CD14-positive monocyte (primary cell): ENCODE data around the gene LAMA4. TPM values are rescaled to one million over a fixed set of nuclear protein-coding genes. Genes with fewer than 3 reads are reported as not detected.
A peak's percentile ranks its signal among the peaks of the same experiment; 100 is the strongest.

Source experiments
- DNase-seq, 3 donors: peaks; one replicate each; pipeline ENCODE4 v3.0.0-alpha.2; 2011 to 2022
- H2AFZ ChIP-seq: 2 replicates; pipeline ENCODE4 v1.6.0; 2012; ENCODE audit warnings: mild to moderate bottlenecking, low read depth, low read length, inconsistent platforms; ENCODE audit not compliant: insufficient read depth, poor library complexity, severe bottlenecking
- H3K27ac ChIP-seq, 2 donors: 1 replicate in 1 of 2; 2 replicates in 1 of 2; pipeline ENCODE4 v1.5.1; 2012 to 2013; ENCODE audit warnings: low read length in 2 of 2, control low read depth in 1 of 2, inconsistent platforms in 1 of 2, low read depth in 1 of 2, mild to moderate bottlenecking in 1 of 2
- H3K27me3 ChIP-seq, 2 donors: one replicate each; pipeline versions ENCODE4 v1.6.0 to v1.6.1; 2011 to 2013; ENCODE audit warnings: low read length in 2 of 2; ENCODE audit not compliant: control insufficient read depth in 2 of 2, insufficient read depth in 2 of 2
- H3K36me3 ChIP-seq, 2 donors: replicated peaks in 1 of 2; 1 replicate in 1 of 2; 2 replicates in 1 of 2; pipeline versions ENCODE4 v1.5.1 to v1.6.1; 2012 to 2013; ENCODE audit warnings: low read length in 2 of 2, control low read depth in 1 of 2, inconsistent platforms in 1 of 2, mild to moderate bottlenecking in 1 of 2; ENCODE audit not compliant: insufficient read depth in 2 of 2, control insufficient read depth in 1 of 2
- H3K4me1 ChIP-seq, 2 donors: 1 replicate in 1 of 2; 2 replicates in 1 of 2; pipeline versions ENCODE4 v1.5.1 to v1.6.1; 2012 to 2013; ENCODE audit warnings: low read length in 2 of 2, control low read depth in 1 of 2, inconsistent platforms in 1 of 2, mild to moderate bottlenecking in 1 of 2, moderate library complexity in 1 of 2; ENCODE audit not compliant: insufficient read depth in 2 of 2, control insufficient read depth in 1 of 2
- H3K4me2 ChIP-seq: replicated peaks from 2 replicates; pipeline ENCODE3; 2012; ENCODE audit warnings: low read length, moderate library complexity, mild to moderate bottlenecking; ENCODE audit not compliant: poor library complexity, severe bottlenecking; ENCODE audit errors: extremely low read depth
- H3K4me3 ChIP-seq, 3 experiments: fragments of 200-600 bp in 1 of 3; sonication (generic) in 1 of 3; replicated peaks in 1 of 3; 1 replicate in 2 of 3; 2 replicates in 1 of 3; pipeline ENCODE4 v1.5.1; 2011 to 2013; ENCODE audit warnings: low read length in 3 of 3, mild to moderate bottlenecking in 3 of 3, control low read depth in 2 of 3, low read depth in 2 of 3, inconsistent platforms in 1 of 3, moderate library complexity in 1 of 3
- H3K79me2 ChIP-seq: 2 replicates; pipeline ENCODE4 v1.6.0; 2012; ENCODE audit warnings: mild to moderate bottlenecking, control low read depth, inconsistent platforms, low read length, moderate library complexity; ENCODE audit not compliant: insufficient read depth
- H3K9ac ChIP-seq: 2 replicates; pipeline ENCODE4 v1.6.0; 2017; ENCODE audit warnings: low read length, mild to moderate bottlenecking; ENCODE audit not compliant: insufficient read depth, poor library complexity, severe bottlenecking
- H3K9me3 ChIP-seq, 2 donors: replicated peaks in 1 of 2; 1 replicate in 1 of 2; 2 replicates in 1 of 2; pipeline versions ENCODE4 v1.5.1 to v1.6.1; 2012 to 2013; ENCODE audit warnings: low read length in 2 of 2, control low read depth in 1 of 2; ENCODE audit not compliant: control insufficient read depth in 1 of 2, insufficient read depth in 1 of 2
- H4K20me1 ChIP-seq: 2 replicates; pipeline ENCODE4 v1.6.0; 2012; ENCODE audit warnings: mild to moderate bottlenecking, low read length, control low read depth, moderate library complexity; ENCODE audit not compliant: insufficient read depth
- H3K27ac Mint-ChIP-seq, 7 donors: one replicate each; pipeline ENCODE4 v1.8.0; 2020; ENCODE audit warnings: mild to moderate bottlenecking in 7 of 7, mixed read lengths in 7 of 7, moderate library complexity in 6 of 7, inconsistent platforms in 2 of 7
- H3K27me3 Mint-ChIP-seq, 3 donors: one replicate each; pipeline ENCODE4 v1.8.0; 2021 to 2022; ENCODE audit warnings: low read depth in 3 of 3, mild to moderate bottlenecking in 3 of 3, mixed read lengths in 3 of 3, moderate library complexity in 3 of 3, inconsistent platforms in 1 of 3
- H3K36me3 Mint-ChIP-seq, 2 donors: one replicate each; pipeline ENCODE4 v1.8.0; 2020; ENCODE audit warnings: mixed read lengths in 2 of 2, inconsistent platforms in 1 of 2, mild to moderate bottlenecking in 1 of 2
- H3K4me1 Mint-ChIP-seq: one replicate; pipeline ENCODE4 v1.8.0; 2020; ENCODE audit warnings: mild to moderate bottlenecking, mixed read lengths
- H3K4me3 Mint-ChIP-seq, 2 donors: one replicate each; pipeline ENCODE4 v1.8.0; 2020; ENCODE audit warnings: mild to moderate bottlenecking in 2 of 2, mixed read lengths in 2 of 2, moderate library complexity in 1 of 2
- H3K9me3 Mint-ChIP-seq, 7 donors: one replicate each; pipeline ENCODE4 v1.8.0; 2020 to 2022; ENCODE audit warnings: mixed read lengths in 7 of 7, mild to moderate bottlenecking in 6 of 7, moderate library complexity in 6 of 7, inconsistent platforms in 2 of 7
- WGBS: methylation state at CpG from one replicate; pipeline ENCODE4 v1.1.5; 2013; ENCODE audit warnings: missing lambda C conversion rate; ENCODE audit not compliant: insufficient coverage; 5-methylcytosine and 5-hydroxymethylcytosine counted together
- intact Hi-C, 2 donors: fragments of 100-400 bp; cut with micrococcal nuclease; formaldehyde crosslinking; loops; one replicate each; pipeline versions ENCODE4 v1.15.0 to v1.15.1; 2023
- polyA plus RNA-seq, 3 donors: library from polyadenylated mRNA; depleted of rRNA in 1 of 3; unstranded in 2 of 3; stranded (reverse) in 1 of 3; fragments of 300-500 nt in 2 of 3; fragments of >200 nt in 1 of 3; fragmentation: Illumina TruSeq in 2 of 3; gene quantifications; 1 replicate in 2 of 3; 2 replicates in 1 of 3; pipeline ENCODE4 v1.2.3, GENCODE V29; 2012 to 2021
- TF ChIP-seq, protein P1 (sequence below): fragments of 200-600 bp; IDR thresholded peaks from one replicate; pipeline ENCODE4 v1.8.0; 2022; ENCODE audit warnings: antibody characterized with exemption, mild to moderate bottlenecking

LAMA4 gene
- polyA plus RNA-seq, 3 donors, result not detected

DNA sequence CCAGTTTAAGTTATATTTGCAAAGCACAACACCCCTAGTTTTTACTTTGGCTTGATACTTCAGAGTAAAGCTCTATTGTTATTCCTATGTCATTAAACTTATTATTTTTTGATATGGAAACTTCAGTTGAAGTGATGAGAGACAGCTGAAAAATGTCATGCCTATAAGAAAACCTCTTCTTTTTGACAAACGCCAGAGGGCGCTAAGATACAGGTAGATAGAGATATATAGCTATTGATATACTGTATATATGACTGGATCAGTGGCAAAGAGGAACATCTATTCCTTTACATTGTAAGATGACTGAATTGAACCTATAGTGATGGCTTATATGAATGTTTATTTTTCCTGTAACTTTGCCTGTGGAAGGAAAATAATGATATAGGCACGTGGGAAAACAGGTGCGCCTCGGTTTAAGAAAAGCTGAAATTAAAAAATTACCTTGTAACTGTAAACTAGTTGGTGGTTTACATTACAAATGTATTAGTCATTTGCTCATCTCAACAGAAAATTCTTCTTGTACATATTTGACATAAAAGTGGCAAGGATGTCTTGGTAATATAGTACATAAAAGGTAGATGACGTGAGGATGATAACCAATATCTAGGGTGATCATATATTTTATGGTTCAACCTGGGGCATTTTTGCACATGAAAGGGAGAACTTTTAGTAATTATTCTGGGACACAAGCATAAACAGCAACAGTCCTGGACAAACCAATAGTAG, 74.1 kb downstream of the LAMA4 start:
- H3K4me3 Mint-ChIP-seq, result no peak overlapping the region
- Histone ChIP-seq H3K9ac (no peak overlapping the region), H3K27ac (no peak overlapping the region), H3K4me2 (no peak overlapping the region), H4K20me1 (no peaks in the 10 kb centered on the region), H3K9me3 (no peaks in the 10 kb centered on the region), H3K36me3 (no peaks in the 10 kb centered on the region), H3K4me3 (no peak overlapping the region), H2AFZ (no peak overlapping the region), H3K79me2 (no peaks in the 10 kb centered on the region), H3K4me1 (no peaks in the 10 kb centered on the region), H3K27me3 (peaks cover 2% of the 10 kb centered on the region in 2 donors)
- peak; percentile 40 to 65 (median 64) for DNase-seq
- no CpG with 5 or more reads among the region's 6 CpGs for WGBS
- no peaks in the 10 kb centered on the region for H3K4me1 Mint-ChIP-seq
- TF ChIP-seq, protein P1, sequence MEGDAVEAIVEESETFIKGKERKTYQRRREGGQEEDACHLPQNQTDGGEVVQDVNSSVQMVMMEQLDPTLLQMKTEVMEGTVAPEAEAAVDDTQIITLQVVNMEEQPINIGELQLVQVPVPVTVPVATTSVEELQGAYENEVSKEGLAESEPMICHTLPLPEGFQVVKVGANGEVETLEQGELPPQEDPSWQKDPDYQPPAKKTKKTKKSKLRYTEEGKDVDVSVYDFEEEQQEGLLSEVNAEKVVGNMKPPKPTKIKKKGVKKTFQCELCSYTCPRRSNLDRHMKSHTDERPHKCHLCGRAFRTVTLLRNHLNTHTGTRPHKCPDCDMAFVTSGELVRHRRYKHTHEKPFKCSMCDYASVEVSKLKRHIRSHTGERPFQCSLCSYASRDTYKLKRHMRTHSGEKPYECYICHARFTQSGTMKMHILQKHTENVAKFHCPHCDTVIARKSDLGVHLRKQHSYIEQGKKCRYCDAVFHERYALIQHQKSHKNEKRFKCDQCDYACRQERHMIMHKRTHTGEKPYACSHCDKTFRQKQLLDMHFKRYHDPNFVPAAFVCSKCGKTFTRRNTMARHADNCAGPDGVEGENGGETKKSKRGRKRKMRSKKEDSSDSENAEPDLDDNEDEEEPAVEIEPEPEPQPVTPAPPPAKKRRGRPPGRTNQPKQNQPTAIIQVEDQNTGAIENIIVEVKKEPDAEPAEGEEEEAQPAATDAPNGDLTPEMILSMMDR, result peak; percentile 87
- no peak overlapping the region for H3K27ac Mint-ChIP-seq
- no peaks in the 10 kb centered on the region for H3K36me3 Mint-ChIP-seq
- no peaks in the 10 kb centered on the region for H3K9me3 Mint-ChIP-seq
- H3K27me3 Mint-ChIP-seq, result peaks cover 0 to 4% (median 2%) of the 10 kb centered on the region in 3 donors
- intact Hi-C loops, result loop anchor here (5.0 to 10.0 kb wide), 4 partner anchors 132 to 1755 kb away; no protein-coding TSS in a partner anchor

DNA sequence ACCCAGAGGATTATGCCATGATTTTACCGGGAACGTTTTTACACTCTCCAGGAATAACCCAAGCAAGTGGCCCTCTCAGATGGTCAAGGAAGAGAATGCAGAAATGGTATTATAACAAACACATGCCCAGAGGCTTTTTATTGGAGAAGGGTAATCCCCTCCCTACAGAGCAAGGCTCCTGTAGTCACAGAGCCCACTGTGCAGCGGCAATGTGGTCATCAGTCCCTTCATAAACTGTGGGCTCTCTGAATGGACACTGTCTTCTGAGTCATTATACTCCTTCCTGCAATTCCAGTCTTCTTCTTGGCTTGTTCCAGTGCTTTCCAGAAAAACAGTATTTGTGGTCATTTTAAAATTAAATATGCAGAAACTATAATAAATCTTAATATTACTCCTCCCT, 74.7 kb downstream of the LAMA4 start:
- 100% methylated on average over 1 of the region's 3 CpGs for WGBS
- Histone ChIP-seq H3K36me3 (no peaks in the 10 kb centered on the region), H3K9ac (no peak overlapping the region), H3K4me2 (no peak overlapping the region), H3K4me1 (no peaks in the 10 kb centered on the region), H3K27me3 (peaks cover 0 to 2% of the 10 kb centered on the region in 2 donors), H2AFZ (no peak overlapping the region), H3K9me3 (no peaks in the 10 kb centered on the region), H3K79me2 (no peaks in the 10 kb centered on the region), H4K20me1 (no peaks in the 10 kb centered on the region), H3K4me3 (no peak overlapping the region), H3K27ac (no peak overlapping the region)
- no peak for DNase-seq
- intact Hi-C loops, result loop anchor here (5.0 to 10.0 kb wide), 4 partner anchors 133 to 1755 kb away; no protein-coding TSS in a partner anchor
- Mint-ChIP-seq H3K27me3 (peaks cover 0 to 4% (median 1%) of the 10 kb centered on the region in 3 donors), H3K4me3 (no peak overlapping the region), H3K36me3 (no peaks in the 10 kb centered on the region), H3K9me3 (no peaks in the 10 kb centered on the region), H3K27ac (no peak overlapping the region), H3K4me1 (no peaks in the 10 kb centered on the region)
- TF ChIP-seq, protein P1, result no peak
